ENCODE data around the gene MAT2B. TPM values are rescaled to one million over a fixed set of nuclear protein-coding genes. Genes with fewer than 3 reads are reported as not detected.

MAT2B gene
- total and polyA plus RNA-seq, 5 donors = 60.5 to 90.4 (median 72.4) TPM

GRCh38 chr5:163503106-163504078 is 2.0 kb upstream of the MAT2B start:
- Histone ChIP-seq H3K27ac (ENCODE audit: low read length) (peak overlapping the region; percentile 83), H3K4me1 (ENCODE audit: control insufficient read depth, insufficient read depth, low read length) (no peaks in the 10 kb centered on the region), H3K27me3 (ENCODE audit: control insufficient read depth, insufficient read depth) (no peaks in the 10 kb centered on the region), H3K4me3 (ENCODE audit: low read length) (peak overlapping the region; percentile 76), H3K9me3 (ENCODE audit: control insufficient read depth, low read length) (no peaks in the 10 kb centered on the region)
- peak; percentile 66 to 83 (median 76) for DNase-seq
- 1% methylated on average over 17 of the region's 17 CpGs for WGBS
- intact Hi-C loops (cut with DNase I) = loop anchor here in 2 of 4 donors (5.0 to 10.0 kb wide), 2 partner anchors 41 to 49 kb away; partner anchors contain the start of genes HMMR (in 1 of the 2) and NUDCD2 (in 1 of the 2)
- ATAC-seq = peak; percentile 18 to 44

GRCh38 chr5:163504079-163504931 is 1.1 kb upstream of the MAT2B start:
- no peaks in the 10 kb centered on the region for H3K9me3 ChIP-seq (ENCODE audit: control insufficient read depth, low read length)
- peak overlapping the region; percentile 91 for H3K27ac ChIP-seq (ENCODE audit: low read length)
- intact Hi-C loops (cut with DNase I) = loop anchor here in 2 of 4 donors (5.0 to 10.0 kb wide), 2 partner anchors 42 to 50 kb away; partner anchors contain the start of genes HMMR (in 1 of the 2) and NUDCD2 (in 1 of the 2)
- ATAC-seq (peak; percentile 33 to 37), DNase-seq (peak; percentile 31 to 62 (median 52))
- WGBS = under 1% methylated on average over 27 of the region's 27 CpGs
- H3K27me3 ChIP-seq (ENCODE audit: control insufficient read depth, insufficient read depth) = no peaks in the 10 kb centered on the region
- peaks cover 1% of the 10 kb centered on the region for H3K4me1 ChIP-seq (ENCODE audit: control insufficient read depth, insufficient read depth, low read length)
- peak overlapping the region; percentile 76 for H3K4me3 ChIP-seq (ENCODE audit: low read length)

- DNase-seq (peak in 1 of 3 donors; percentile 54), ATAC-seq (peak; percentile 0 to 2)
- Histone ChIP-seq H3K4me3 (ENCODE audit: low read length) (peak overlapping the region; percentile 76), H3K27me3 (ENCODE audit: control insufficient read depth, insufficient read depth) (no peaks in the 10 kb centered on the region), H3K4me1 (ENCODE audit: control insufficient read depth, insufficient read depth, low read length) (peaks cover 2% of the 10 kb centered on the region), H3K9me3 (ENCODE audit: control insufficient read depth, low read length) (no peaks in the 10 kb centered on the region), H3K27ac (ENCODE audit: low read length) (peak overlapping the region; percentile 89)
- intact Hi-C loops (cut with DNase I) = loop anchor here in 1 of 4 donors (10.0 kb wide), 1 partner anchor 50 kb away; no protein-coding TSS in a partner anchor
- WGBS = 1% methylated on average over 7 of the region's 7 CpGs
Measured at GRCh38 chr5:163505049-163505367, 411 bp upstream of the MAT2B start.

GRCh38 chr5:163506095-163506457 is 657 bp downstream of the MAT2B start:
- H3K4me3 ChIP-seq (ENCODE audit: low read length) = peak overlapping the region; percentile 76
- WGBS = under 1% methylated on average over 9 of the region's 9 CpGs
- no peak for DNase-seq
- H3K9me3 ChIP-seq (ENCODE audit: control insufficient read depth, low read length) = no peaks in the 10 kb centered on the region
- H3K27ac ChIP-seq (ENCODE audit: low read length) = peak overlapping the region; percentile 91
- H3K4me1 ChIP-seq (ENCODE audit: control insufficient read depth, insufficient read depth, low read length) = peaks cover 2% of the 10 kb centered on the region
- intact Hi-C loops (cut with DNase I) = loop anchor here in 1 of 4 donors (10.0 kb wide), 1 partner anchor 51 kb away; no protein-coding TSS in a partner anchor
- no peak for ATAC-seq
- no peaks in the 10 kb centered on the region for H3K27me3 ChIP-seq (ENCODE audit: control insufficient read depth, insufficient read depth)

- Histone ChIP-seq H3K27ac (ENCODE audit: low read length) (no peak overlapping the region), H3K4me3 (ENCODE audit: low read length) (peak overlapping the region; percentile 76), H3K27me3 (ENCODE audit: control insufficient read depth, insufficient read depth) (no peaks in the 10 kb centered on the region), H3K9me3 (ENCODE audit: control insufficient read depth, low read length) (no peaks in the 10 kb centered on the region), H3K4me1 (ENCODE audit: control insufficient read depth, insufficient read depth, low read length) (peaks cover 2% of the 10 kb centered on the region)
- WGBS = 5% methylated on average over 8 of the region's 8 CpGs
- intact Hi-C loops (cut with DNase I) = loop anchor here in 1 of 4 donors (10.0 kb wide), 1 partner anchor 52 kb away; no protein-coding TSS in a partner anchor
- no peak for ATAC-seq
- DNase-seq = no peak
Measured at GRCh38 chr5:163506726-163507125, 1.3 kb downstream of the MAT2B start.

GRCh38 chr5:163508753-163509152 is 3.3 kb downstream of the MAT2B start:
- Histone ChIP-seq H3K4me1 (ENCODE audit: control insufficient read depth, insufficient read depth, low read length) (peaks cover 2% of the 10 kb centered on the region), H3K9me3 (ENCODE audit: control insufficient read depth, low read length) (no peaks in the 10 kb centered on the region), H3K27me3 (ENCODE audit: control insufficient read depth, insufficient read depth) (no peaks in the 10 kb centered on the region), H3K4me3 (ENCODE audit: low read length) (peak overlapping the region; percentile 48), H3K27ac (ENCODE audit: low read length) (no peak overlapping the region)
- no peak for ATAC-seq
- WGBS = 21% methylated on average over 5 of the region's 5 CpGs
- intact Hi-C loops (cut with DNase I) = loop anchor here in 1 of 4 donors (10.0 kb wide), 1 partner anchor 54 kb away; no protein-coding TSS in a partner anchor
- DNase-seq = no peak

GRCh38 chr5:163509291-163509951 is 4.0 kb downstream of the MAT2B start:
- intact Hi-C loops (cut with DNase I) = loop anchor here in 1 of 4 donors (10.0 kb wide), 1 partner anchor 55 kb away; no protein-coding TSS in a partner anchor
- Histone ChIP-seq H3K9me3 (ENCODE audit: control insufficient read depth, low read length) (no peaks in the 10 kb centered on the region), H3K4me3 (ENCODE audit: low read length) (peak overlapping the region; percentile 48), H3K27ac (ENCODE audit: low read length) (peak overlapping the region; percentile 42), H3K4me1 (ENCODE audit: control insufficient read depth, insufficient read depth, low read length) (peaks cover 2% of the 10 kb centered on the region), H3K27me3 (ENCODE audit: control insufficient read depth, insufficient read depth) (no peaks in the 10 kb centered on the region)
- DNase-seq (no peak), ATAC-seq (no peak)
- WGBS = 9% methylated on average over 7 of the region's 7 CpGs

GRCh38 chr5:163512526-163512925 is 7.1 kb downstream of the MAT2B start:
- ATAC-seq (no peak), DNase-seq (peak in 1 of 3 donors; percentile 38)
- no peaks in the 10 kb centered on the region for H3K27me3 ChIP-seq (ENCODE audit: control insufficient read depth, insufficient read depth)
- H3K4me3 ChIP-seq (ENCODE audit: low read length) = no peak overlapping the region
- no peak overlapping the region for H3K27ac ChIP-seq (ENCODE audit: low read length)
- H3K9me3 ChIP-seq (ENCODE audit: control insufficient read depth, low read length) = no peaks in the 10 kb centered on the region
- intact Hi-C loops (cut with DNase I) = no loop called here
- H3K4me1 ChIP-seq (ENCODE audit: control insufficient read depth, insufficient read depth, low read length) = peaks cover 2% of the 10 kb centered on the region
- WGBS = 77% methylated on average over 5 of the region's 5 CpGs

- peaks cover 1% of the 10 kb centered on the region for H3K4me1 ChIP-seq (ENCODE audit: control insufficient read depth, insufficient read depth, low read length)
- ATAC-seq (no peak), DNase-seq (no peak)
- 95% methylated on average over 1 of the region's 1 CpG for WGBS
- no peak overlapping the region for H3K4me3 ChIP-seq (ENCODE audit: low read length)
- intact Hi-C loops (cut with DNase I) = no loop called here
- H3K27me3 ChIP-seq (ENCODE audit: control insufficient read depth, insufficient read depth) = no peaks in the 10 kb centered on the region
- H3K9me3 ChIP-seq (ENCODE audit: control insufficient read depth, low read length) = no peaks in the 10 kb centered on the region
- no peak overlapping the region for H3K27ac ChIP-seq (ENCODE audit: low read length)
Measured at GRCh38 chr5:163525096-163525495, 19.7 kb downstream of the MAT2B start.

GRCh38 chr5:163529698-163530097 is 24.3 kb downstream of the MAT2B start:
- WGBS = 43% methylated on average over 5 of the region's 5 CpGs
- peaks cover 3% of the 10 kb centered on the region for H3K4me1 ChIP-seq (ENCODE audit: control insufficient read depth, insufficient read depth, low read length)
- no peaks in the 10 kb centered on the region for H3K9me3 ChIP-seq (ENCODE audit: control insufficient read depth, low read length)
- intact Hi-C loops (cut with DNase I) = no loop called here
- no peaks in the 10 kb centered on the region for H3K27me3 ChIP-seq (ENCODE audit: control insufficient read depth, insufficient read depth)
- peak; percentile 25 to 67 (median 58) for DNase-seq
- peak; percentile 74 to 85 for ATAC-seq
- no peak overlapping the region for H3K4me3 ChIP-seq (ENCODE audit: low read length)
- H3K27ac ChIP-seq (ENCODE audit: low read length) = peak overlapping the region; percentile 92
